GM12878 (cell line): Measurements from ENCODE around the gene GREM1. TPM values are rescaled to one million over a fixed set of nuclear protein-coding genes. Genes with fewer than 3 reads are reported as not detected.

Source experiments
- ATAC-seq: fragments of 200-7000 bp; cut with Tn5 transposase; 3 replicates; pipeline ENCODE4 v1.9.1; 2020; ENCODE audit warnings: mild to moderate bottlenecking, moderate library complexity
- BruUV-seq: library from RNA; stranded (reverse); fragments of 400-500 nt; replicated peaks from 2 replicates; lab custom pipeline; 2021; lab: Mats Ljungman, UMichigan
- CTCF ChIA-PET: fragments of 300-600 bp; sonication (Branson Sonifier 250); formaldehyde crosslinking; extraction: SDS; loops from one replicate; lab custom pipeline; 2021; ENCODE audit warnings: inconsistent platforms; lab: Yijun Ruan, JAX
- POLR2A ChIA-PET: fragments of 350-600 bp; formaldehyde crosslinking; extraction: SDS; loops from one replicate; lab custom pipeline; 2021; ENCODE audit warnings: inconsistent platforms; lab: Charles Lee
- RAD21 ChIA-PET: fragments of 300-600 bp; sonication (Branson Sonifier 250); formaldehyde crosslinking; loops from one replicate; lab custom pipeline; 2023; ENCODE audit warnings: antibody characterized with exemption; ENCODE audit not compliant: unreplicated experiment; lab: Charles Lee
- SMC1A ChIA-PET: fragments of 300-600 bp; sonication (Branson Sonifier 250); formaldehyde crosslinking; loops from one replicate; lab custom pipeline; 2023; ENCODE audit not compliant: unreplicated experiment, uncharacterized antibody; lab: Charles Lee
- DNase-seq: peaks from one replicate; pipeline ENCODE4 v3.0.0-alpha.2; 2011; ENCODE audit warnings: low read depth, low spot score
- FAIRE-seq: peaks from 3 replicates; lab custom pipeline; 2011; peaks lifted over from hg19 to GRCh38; lab: Jason Lieb, UNC
- H2AFZ ChIP-seq: 2 replicates; pipeline ENCODE4 v1.6.0; 2011; ENCODE audit warnings: low read depth, low read length, control low read depth; ENCODE audit not compliant: control insufficient read depth
- H3K27ac ChIP-seq: 2 replicates; pipeline ENCODE4 v1.5.1; 2011; ENCODE audit warnings: control low read depth; ENCODE audit not compliant: control insufficient read depth, insufficient read depth
- H3K27me3 ChIP-seq, 2 experiments: replicated peaks in 1 of 2; 2 replicates each; pipeline versions ENCODE4 v1.6.0 to v1.6.1; 2011; ENCODE audit warnings: low read length in 1 of 2; ENCODE audit not compliant: control insufficient read depth in 2 of 2, insufficient read depth in 2 of 2
- H3K36me3 ChIP-seq, 2 experiments: 2 replicates each; pipeline ENCODE4 v1.5.1; 2011; ENCODE audit warnings: low read length in 1 of 2; ENCODE audit not compliant: control insufficient read depth in 2 of 2, insufficient read depth in 2 of 2
- H3K4me1 ChIP-seq: 2 replicates; pipeline ENCODE4 v1.6.1; 2011; ENCODE audit warnings: mild to moderate bottlenecking, low read length, moderate library complexity, mixed read lengths; ENCODE audit not compliant: control insufficient read depth, insufficient read depth
- H3K4me2 ChIP-seq: 2 replicates; pipeline ENCODE4 v1.6.0; 2011; ENCODE audit warnings: control low read depth; ENCODE audit not compliant: control insufficient read depth, insufficient read depth
- H3K4me3 ChIP-seq: fragments of 200-600 bp; sonication (generic); 2 replicates; pipeline ENCODE4 v1.5.1; 2016
- H3K79me2 ChIP-seq: 2 replicates; pipeline ENCODE4 v1.6.0; 2011; ENCODE audit warnings: low read length; ENCODE audit not compliant: control insufficient read depth, insufficient read depth
- H3K9ac ChIP-seq: 2 replicates; pipeline ENCODE4 v1.8.0; 2011; ENCODE audit warnings: low read length, control low read depth, mixed read lengths; ENCODE audit not compliant: control insufficient read depth, insufficient read depth
- H3K9me3 ChIP-seq: replicated peaks from 3 replicates; pipeline ENCODE4 v1.5.1; 2011; ENCODE audit warnings: mild to moderate bottlenecking, low read length; ENCODE audit not compliant: control insufficient read depth, insufficient read depth
- H4K20me1 ChIP-seq: 2 replicates; pipeline ENCODE4 v1.6.0; 2011; ENCODE audit not compliant: control insufficient read depth, insufficient read depth
- RFX5 ChIP-seq: IDR thresholded peaks from 2 replicates; pipeline ENCODE4 v1.6.1; 2011; ENCODE audit warnings: low read depth, low read length, improper control_type of control experiment
- ZNF592 ChIP-seq: fragments of 450-650 bp; IDR thresholded peaks from 2 replicates; pipeline ENCODE4 v1.6.1; 2017; ENCODE audit warnings: mild to moderate bottlenecking, moderate library complexity
- WGBS: methylation state at CpG from one replicate; pipeline ENCODE4 v1.1.6; 2016; ENCODE audit warnings: low lambda C conversion rate; ENCODE audit not compliant: insufficient replicate concordance, insufficient coverage; ENCODE audit errors: missing lambda C conversion rate; 5-methylcytosine and 5-hydroxymethylcytosine counted together
- in situ Hi-C: fragments of 300-500 bp; cut with MboI; formaldehyde crosslinking; loops from 9 replicates; pipeline ENCODE4 v1.14.3; 2018; ENCODE audit warnings: mixed read lengths
- intact Hi-C: fragments of 100-400 bp; cut with micrococcal nuclease; formaldehyde crosslinking; loops from one replicate; pipeline ENCODE4 v1.14.2; 2022; ENCODE audit not compliant: unreplicated experiment
- polyA plus RNA-seq, 11 experiments: library from polyadenylated mRNA; depleted of rRNA in 4 of 11; unstranded in 6 of 11; stranded (reverse) in 5 of 11; fragments of >200 nt; fragmentation: Nextera tagmentation in 4 of 11; fragmentation: Illumina TruSeq in 1 of 11; extraction: Ambion mirVana in 4 of 11; extraction: Trizol in 1 of 11; gene quantifications; 1 replicate in 1 of 11; 2 replicates in 10 of 11; pipeline versions ENCODE4 v1.2.1 to v1.2.3, GENCODE V29; 2011 to 2016; ENCODE audit warnings: inconsistent platforms in 2 of 11, missing spikeins in 2 of 11, low read depth in 1 of 11
- total RNA-seq, 4 experiments: library from RNA; depleted of rRNA in 3 of 4; stranded (reverse); fragments of >200 nt in 3 of 4; fragmentation: Illumina TruSeq in 1 of 4; extraction: Trizol in 1 of 4; gene quantifications; 2 replicates each; pipeline versions ENCODE4 v1.2.1 to v1.2.3, GENCODE V29; 2013 to 2021

Gene GREM1
- total and polyA plus RNA-seq, 10 of the 15 experiments (the other 5 are each of a cell fraction or from before 2014, with no cell fraction given): 0.08 to 0.36 (median 0.08) TPM; not detected in 7

GRCh38 chr15:32757426-32757825, 39.6 kb downstream of the GREM1 start:
- ATAC-seq: no peak
- DNase-seq: no peak
- no peak overlapping the region for H3K4me3 ChIP-seq
- intact Hi-C loops (no loop called here), in situ Hi-C loops (no loop called here)
- H3K79me2 ChIP-seq: no peaks in the 10 kb centered on the region
- H4K20me1 ChIP-seq: no peaks in the 10 kb centered on the region
- H3K4me2 ChIP-seq: no peak overlapping the region
- ChIA-PET CTCF (interaction anchor here (0.6 kb wide), 1 partner anchor 94 kb away, joined by 3 read pairs; no protein-coding TSS in a partner anchor), POLR2A (no interaction called here), RAD21 (no interaction called here), SMC1A (interaction anchor here (0.6 to 1.6 kb wide), 3 partner anchors 10 to 161 kb away, joined by 3 read pairs; no protein-coding TSS in a partner anchor)
- 3% methylated on average over 2 of the region's 2 CpGs for WGBS
- H3K9me3 ChIP-seq: no peaks in the 10 kb centered on the region
- no TSS peak for BruUV-seq
- no peaks in the 10 kb centered on the region; a peak in 1 of 4 replicates for H3K27me3 ChIP-seq
- no peak overlapping the region for H2AFZ ChIP-seq
- no peaks in the 10 kb centered on the region for H3K36me3 ChIP-seq
- TF ChIP-seq ZNF592 (no peak), RFX5 (no peak)
- no peak overlapping the region for H3K9ac ChIP-seq
- H3K27ac ChIP-seq: no peak overlapping the region
- no peak for FAIRE-seq
- H3K4me1 ChIP-seq: no peaks in the 10 kb centered on the region
